SH-SY5Y (cell line): ENCODE measurements around the gene SSTR5.

Experiments
- GATA2 ChIP-seq: IDR thresholded peaks from 2 replicates; pipeline ENCODE4 v1.6.1; 2011; ENCODE audit warnings: mild to moderate bottlenecking, low read depth, low read length
- GATA3 ChIP-seq: IDR thresholded peaks from 2 replicates; pipeline ENCODE4 v1.6.1; 2011; ENCODE audit warnings: low read depth, mild to moderate bottlenecking, low read length, moderate library complexity

- TF ChIP-seq GATA2 (no peak), GATA3 (no peak)
These were observed 11.9 kb upstream of the SSTR5 start for GRCh38 chr16:1060416-1061340.
